ENCODE measurements around the gene RPS4Y2.

DNA sequence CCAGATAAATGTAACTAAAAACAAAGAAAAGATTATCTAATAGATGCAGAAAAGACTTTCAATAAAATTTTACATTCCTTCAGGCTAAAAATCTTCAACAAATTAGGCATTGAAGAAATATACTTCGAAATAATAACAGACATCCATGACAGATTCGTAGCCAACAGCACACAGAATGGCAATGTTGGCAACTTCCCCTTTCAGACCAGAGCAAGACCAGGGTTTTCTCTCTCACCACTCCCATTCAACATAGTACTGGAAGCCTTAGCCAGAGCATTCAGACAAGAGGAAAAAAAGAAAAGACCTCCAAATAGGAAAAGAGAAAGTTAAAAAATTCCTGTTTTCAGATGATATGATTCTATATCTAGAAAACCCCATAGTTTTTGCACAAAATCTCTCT lies 61.2 kb downstream of the RPS4Y2 start:
- no peak for TF ChIP-seq POLR2A (IDR thresholded peaks at IDR 0.05)
- TF ChIP-seq, protein P1, sequence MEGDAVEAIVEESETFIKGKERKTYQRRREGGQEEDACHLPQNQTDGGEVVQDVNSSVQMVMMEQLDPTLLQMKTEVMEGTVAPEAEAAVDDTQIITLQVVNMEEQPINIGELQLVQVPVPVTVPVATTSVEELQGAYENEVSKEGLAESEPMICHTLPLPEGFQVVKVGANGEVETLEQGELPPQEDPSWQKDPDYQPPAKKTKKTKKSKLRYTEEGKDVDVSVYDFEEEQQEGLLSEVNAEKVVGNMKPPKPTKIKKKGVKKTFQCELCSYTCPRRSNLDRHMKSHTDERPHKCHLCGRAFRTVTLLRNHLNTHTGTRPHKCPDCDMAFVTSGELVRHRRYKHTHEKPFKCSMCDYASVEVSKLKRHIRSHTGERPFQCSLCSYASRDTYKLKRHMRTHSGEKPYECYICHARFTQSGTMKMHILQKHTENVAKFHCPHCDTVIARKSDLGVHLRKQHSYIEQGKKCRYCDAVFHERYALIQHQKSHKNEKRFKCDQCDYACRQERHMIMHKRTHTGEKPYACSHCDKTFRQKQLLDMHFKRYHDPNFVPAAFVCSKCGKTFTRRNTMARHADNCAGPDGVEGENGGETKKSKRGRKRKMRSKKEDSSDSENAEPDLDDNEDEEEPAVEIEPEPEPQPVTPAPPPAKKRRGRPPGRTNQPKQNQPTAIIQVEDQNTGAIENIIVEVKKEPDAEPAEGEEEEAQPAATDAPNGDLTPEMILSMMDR (IDR thresholded peaks at IDR 0.05), result no peak
